HG02623 (cell line): ENCODE results near the gene PDE11A.

ENCODE experiments used
- ATAC-seq: cut with Tn5 transposase; IDR thresholded peaks from one replicate; pipeline ENCODE4 v1.9.1; 2021; ENCODE audit warnings: moderate library complexity; ENCODE audit not compliant: unreplicated experiment

PDE11A gene

GRCh38 chr2:177929662-177930522, 142.7 kb downstream of the PDE11A start:
- no peak for ATAC-seq

- ATAC-seq, result no peak
Measured at GRCh38 chr2:177923323-177923722, 149.3 kb downstream of the PDE11A start.

DNA sequence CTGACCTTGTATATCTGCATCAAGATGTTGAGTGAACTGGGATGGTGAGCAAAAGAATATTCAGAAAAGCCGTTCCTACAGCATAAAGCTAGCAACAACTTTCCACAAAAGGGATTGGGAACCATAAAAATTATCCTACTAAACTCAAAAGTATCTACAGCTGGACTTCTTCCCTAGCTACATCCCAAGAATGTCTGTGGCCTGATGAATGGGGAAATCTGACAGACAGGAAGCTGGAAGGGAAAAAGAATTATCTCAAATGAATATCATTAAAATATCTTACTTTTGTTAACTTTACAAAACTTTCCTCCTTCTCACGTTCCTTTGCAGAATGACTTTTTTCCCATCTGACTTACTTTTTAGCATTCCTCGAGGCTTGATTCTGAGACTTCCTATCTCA, 150.9 kb downstream of the PDE11A start:
- no peak for ATAC-seq

GRCh38 chr2:177917169-177917568, 155.4 kb downstream of the PDE11A start:
- no peak for ATAC-seq

DNA sequence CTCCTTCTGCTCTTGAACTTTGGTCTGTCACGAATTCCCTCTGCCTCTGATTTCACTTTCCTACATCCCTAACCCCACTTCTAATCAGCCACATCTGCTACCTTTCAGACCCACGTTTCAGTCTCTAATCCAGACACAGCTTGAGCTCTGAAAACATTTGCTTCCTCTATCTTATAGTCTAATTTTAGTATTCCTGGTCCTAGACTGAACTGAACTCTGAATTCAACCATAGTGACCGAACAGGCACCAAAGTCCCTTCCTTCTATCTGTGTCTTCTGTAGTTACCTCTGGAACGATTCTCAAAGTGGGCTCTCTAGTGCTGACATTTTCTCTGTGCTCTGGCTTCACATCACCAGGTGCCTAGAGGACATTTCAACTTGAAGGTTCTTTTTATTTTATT, 156.2 kb downstream of the PDE11A start:
- no peak for ATAC-seq

- no peak for ATAC-seq
Measured at GRCh38 chr2:177914247-177914646, 158.3 kb downstream of the PDE11A start.

DNA sequence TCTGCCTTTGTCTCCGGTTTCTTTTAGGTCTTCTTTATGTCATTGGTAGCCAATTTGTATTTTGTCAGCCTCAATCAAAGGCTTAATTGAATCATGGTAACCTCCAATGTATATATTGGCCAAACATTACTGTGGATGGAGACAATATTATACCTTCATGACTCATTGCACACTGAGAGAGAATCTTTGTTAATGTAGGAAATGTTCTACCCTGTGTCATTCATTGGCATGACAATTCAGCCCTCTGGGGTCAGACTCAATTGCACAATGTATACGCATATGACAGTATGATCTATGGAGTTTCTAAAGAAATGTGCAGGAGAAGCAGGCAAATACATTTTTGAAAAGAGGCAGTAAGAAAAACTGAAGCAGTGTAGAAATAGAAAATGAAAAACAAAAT, 162.6 kb downstream of the PDE11A start:
- ATAC-seq, result no peak

GRCh38 chr2:177908824-177909223, 163.8 kb downstream of the PDE11A start:
- no peak for ATAC-seq

DNA sequence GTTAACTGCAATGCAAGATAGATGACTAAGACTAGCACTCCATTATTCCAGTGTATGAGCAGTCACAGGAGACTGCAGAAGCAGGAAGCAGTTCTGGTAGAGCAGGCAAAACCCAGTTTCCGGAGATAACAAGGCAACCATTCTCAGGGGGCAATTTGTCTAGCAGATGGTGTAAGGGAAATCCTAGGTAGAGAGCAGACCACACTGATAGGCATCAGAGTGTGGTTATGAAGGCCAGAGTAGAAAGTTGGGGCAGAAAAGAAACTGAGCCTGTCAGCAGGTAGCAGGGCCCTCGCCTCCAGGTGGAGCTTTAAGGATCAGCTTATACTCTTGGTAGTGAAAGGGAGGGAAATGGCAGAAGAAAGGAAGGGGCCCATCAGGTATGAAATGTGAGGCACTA, 164.4 kb downstream of the PDE11A start:
- ATAC-seq, result no peak

DNA sequence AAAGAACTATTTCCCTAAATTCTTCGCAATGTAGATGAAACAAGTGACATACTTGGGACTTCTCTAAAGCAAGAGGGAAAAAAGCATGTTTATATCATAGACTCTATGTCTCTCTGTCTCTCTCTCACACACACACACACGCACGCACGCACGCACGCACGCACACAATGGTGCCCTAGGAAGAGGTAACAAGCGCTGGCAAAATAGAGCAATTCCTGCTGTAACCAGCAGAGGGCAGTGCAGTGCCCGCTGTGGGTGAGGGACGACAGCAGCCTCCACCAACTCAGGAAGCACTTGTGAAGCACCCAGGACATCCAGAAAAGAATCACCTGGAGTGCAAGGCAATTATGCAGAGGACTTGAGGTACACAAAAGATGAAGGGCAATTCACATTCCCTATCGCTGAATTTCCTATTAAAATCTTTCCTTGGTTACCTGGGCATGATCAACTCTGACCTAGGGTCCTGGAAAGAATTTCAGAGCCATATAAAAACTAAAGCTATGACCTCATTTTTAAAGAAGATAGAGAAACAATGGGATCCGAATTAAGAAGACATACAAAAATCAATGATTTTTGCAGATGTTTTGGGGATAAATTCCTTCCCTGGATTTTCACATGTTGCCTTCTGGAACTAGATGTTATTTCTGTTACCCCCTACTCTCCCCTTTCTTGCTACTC, 166.4 kb downstream of the PDE11A start:
- ATAC-seq, result peak; percentile 93

GRCh38 chr2:177905640-177906039, 166.9 kb downstream of the PDE11A start:
- ATAC-seq, result no peak

DNA sequence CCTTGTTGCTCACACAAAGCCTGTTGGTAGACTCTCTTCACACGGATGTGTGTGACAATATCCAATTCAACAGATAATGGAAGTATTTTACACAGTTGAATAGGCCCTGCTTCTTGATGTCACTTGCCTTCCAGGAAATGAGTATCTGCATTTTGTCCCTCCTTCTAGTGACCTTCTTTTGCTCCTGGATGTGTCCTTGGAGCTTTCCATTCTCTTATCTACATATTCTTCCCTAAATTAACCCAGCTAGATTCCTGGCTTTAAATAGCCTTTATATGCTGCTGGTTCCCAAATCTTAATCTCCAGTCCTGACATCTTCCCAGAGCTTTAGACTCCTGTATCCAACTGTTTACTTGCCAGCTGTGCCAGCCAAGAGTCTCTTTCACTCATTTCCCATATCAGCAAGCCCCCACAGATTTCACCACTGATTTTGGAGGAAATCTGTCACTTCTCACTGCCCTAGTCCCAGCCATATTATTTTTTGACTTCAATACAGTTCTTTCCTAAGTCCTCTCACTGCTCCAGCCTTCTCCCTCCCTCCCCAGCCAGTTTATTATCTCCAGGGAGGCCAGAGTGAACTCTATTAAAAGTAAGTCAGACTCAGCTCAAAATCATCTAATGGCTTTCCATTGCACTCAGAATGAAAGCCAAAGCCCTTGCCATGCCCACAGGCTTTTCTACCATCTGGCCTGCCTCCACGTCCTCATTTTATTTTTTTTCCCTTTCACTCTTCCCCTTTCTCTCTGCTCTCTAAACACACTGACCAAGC, 170.0 kb downstream of the PDE11A start:
- ATAC-seq, result no peak

GRCh38 chr2:177900082-177900481, 172.5 kb downstream of the PDE11A start:
- ATAC-seq, result no peak

DNA sequence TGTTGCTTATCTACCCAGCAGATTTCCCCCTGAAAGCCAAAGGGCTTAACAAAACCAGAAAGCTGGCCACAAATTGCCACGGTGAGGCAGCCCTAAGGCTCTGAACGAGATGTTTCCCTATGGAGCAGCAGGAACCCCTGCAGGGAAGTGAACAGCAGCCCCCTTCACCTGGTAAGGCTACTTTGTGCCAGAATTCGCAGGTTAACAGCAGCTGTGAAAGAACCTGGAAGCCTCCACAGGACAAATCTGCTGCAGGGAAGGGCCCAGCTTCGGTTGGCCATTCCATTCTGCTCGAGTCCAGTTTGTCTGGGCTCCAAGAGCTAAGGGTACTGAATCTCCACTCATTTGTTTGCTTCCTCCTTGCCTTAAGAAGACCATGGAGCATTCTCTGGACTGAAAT, 175.3 kb downstream of the PDE11A start:
- no peak for ATAC-seq

DNA sequence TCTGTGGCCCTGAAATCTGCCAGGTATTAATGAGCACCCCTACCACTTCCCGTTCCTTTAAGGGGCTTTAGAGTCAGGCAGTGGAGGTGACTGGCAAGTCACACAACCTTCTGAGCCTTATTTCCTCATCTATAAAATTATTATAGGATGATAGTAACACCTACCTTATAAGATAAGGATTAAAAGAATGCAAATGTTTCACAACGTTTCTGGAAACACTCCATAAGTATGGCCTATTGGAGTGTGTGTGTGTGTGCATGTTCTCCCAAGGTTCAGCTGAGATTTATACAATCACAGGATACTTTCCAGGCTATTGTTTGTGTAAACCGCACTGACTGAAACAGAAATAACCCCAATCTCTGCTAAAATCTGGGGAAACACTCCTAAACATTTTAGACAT, 176.0 kb downstream of the PDE11A start:
- ATAC-seq, result no peak

DNA sequence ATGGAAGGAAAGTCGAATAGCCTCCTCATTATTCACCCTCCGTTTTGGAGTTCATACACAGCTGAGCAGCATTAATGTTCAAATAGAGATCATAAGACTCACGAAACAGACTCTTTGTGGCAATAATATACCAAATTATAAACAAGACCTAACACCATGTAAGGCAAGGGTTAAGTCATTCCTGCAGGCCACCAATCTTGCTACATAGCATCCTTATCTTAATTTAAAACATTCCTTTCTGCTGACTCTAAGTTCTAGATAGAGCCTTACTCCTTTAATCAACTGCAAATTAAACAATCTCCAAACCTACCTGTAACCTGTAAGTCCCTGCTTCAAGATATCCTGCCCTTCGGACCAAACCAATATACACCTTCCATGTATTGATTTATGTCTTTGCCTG, 178.0 kb downstream of the PDE11A start:
- ATAC-seq, result no peak

DNA sequence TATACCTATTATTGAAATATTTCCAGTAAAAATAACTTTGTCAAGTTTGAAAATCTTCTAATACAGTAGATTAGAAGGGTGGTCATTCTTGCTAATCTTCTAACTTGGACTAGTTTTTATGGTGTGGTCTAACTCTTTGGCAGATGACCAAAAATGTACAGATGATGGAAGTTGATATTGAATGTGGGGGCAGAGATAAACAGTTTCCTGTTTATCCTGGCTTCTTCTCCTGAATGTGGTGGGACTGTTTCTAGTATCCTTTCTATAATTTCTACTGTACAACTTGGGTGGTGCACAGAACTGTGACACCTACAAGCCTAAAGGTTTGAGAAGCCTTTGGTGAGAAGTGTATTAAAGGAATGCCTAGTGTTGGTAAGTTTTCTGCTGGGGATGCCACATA, 178.7 kb downstream of the PDE11A start:
- no peak for ATAC-seq

GRCh38 chr2:177891533-177891932, 181.0 kb downstream of the PDE11A start:
- no peak for ATAC-seq

- no peak for ATAC-seq
Measured at GRCh38 chr2:177889818-177890460, 182.6 kb downstream of the PDE11A start.

- no peak for ATAC-seq
Measured at GRCh38 chr2:177888581-177888980, 184.0 kb downstream of the PDE11A start.

DNA sequence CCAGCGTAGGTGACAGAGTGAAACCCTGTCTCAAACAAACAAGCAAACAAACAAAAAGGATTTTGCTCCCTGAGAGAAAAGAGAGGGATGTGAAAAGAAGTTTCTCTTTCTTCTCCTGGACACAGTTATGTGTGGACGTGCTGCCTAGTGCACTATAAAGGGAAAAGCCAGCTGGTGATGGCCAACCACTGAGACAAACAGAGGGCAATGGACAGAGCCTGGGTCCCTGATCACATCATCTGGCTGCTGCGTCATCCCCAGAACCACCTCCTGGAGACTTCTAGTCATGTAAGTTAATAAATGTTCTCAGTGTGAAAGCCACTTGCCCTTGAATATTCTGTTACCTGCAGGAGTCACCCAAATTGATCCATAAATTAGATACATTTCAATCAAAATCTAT, 184.9 kb downstream of the PDE11A start:
- no peak for ATAC-seq
